Mucosa of descending colon (tissue), 3 donors: ENCODE data around the gene PTCD2. TPM values are rescaled to one million over a fixed set of nuclear protein-coding genes. Genes with fewer than 3 reads are reported as not detected.

ENCODE experiments used
- ATAC-seq: fragments of 200-7000 bp; cut with Tn5 transposase; one replicate; pipeline ENCODE4 v1.9.1; 2020; ENCODE audit warnings: mild to moderate bottlenecking, moderate library complexity
- DNase-seq, 3 donors: peaks; one replicate each; pipeline ENCODE4 v3.0.0-alpha.2; 2020
- H3K36me3 ChIP-seq: fragments of 200-600 bp; one replicate; pipeline ENCODE4 v1.8.0; 2021; ENCODE audit warnings: low read depth, mild to moderate bottlenecking
- H3K4me1 ChIP-seq: fragments of 200-600 bp; one replicate; pipeline ENCODE4 v1.8.0; 2021; ENCODE audit warnings: low read depth, mild to moderate bottlenecking
- H3K4me3 ChIP-seq: fragments of 200-600 bp; one replicate; pipeline ENCODE4 v1.8.0; 2021; ENCODE audit warnings: mild to moderate bottlenecking
- H3K9me3 ChIP-seq: fragments of 200-600 bp; one replicate; pipeline ENCODE4 v1.8.0; 2021; ENCODE audit warnings: mild to moderate bottlenecking
- intact Hi-C, 2 donors: fragments of 100-400 bp; cut with DNase I in 1 of 2; cut with micrococcal nuclease in 1 of 2; formaldehyde crosslinking; loops; one replicate each; pipeline versions ENCODE4 v1.11.0 to v1.11.1; 2022; cut with DNase I, micrococcal nuclease
- total RNA-seq, 3 donors: library from RNA; stranded (reverse); fragmentation: NEBNext Ultra II Directional in 2 of 3; extraction: Animal tissue kit (Norgen Biotek cat#: 25700) in 2 of 3; gene quantifications; one replicate each; pipeline versions ENCODE4 v1.2.1 to v1.2.4, GENCODE V29; 2021 to 2023
- TF ChIP-seq, protein P1 (sequence below): fragments of 200-600 bp; IDR thresholded peaks from one replicate; pipeline ENCODE4 v1.8.0; 2022; ENCODE audit warnings: antibody characterized with exemption, mild to moderate bottlenecking
- donor health status: DM: no; HTN: no; CAD: no; lungs with moderate emphysema.
- donor health status: DM: no; HTN: no; CAD: no.
- donor health status: DM: no; HTN: yes; CAD: no.

Gene PTCD2
- total RNA-seq, 3 donors from 2014 or later = 4.7 to 6.3 (median 5.2) TPM

DNA sequence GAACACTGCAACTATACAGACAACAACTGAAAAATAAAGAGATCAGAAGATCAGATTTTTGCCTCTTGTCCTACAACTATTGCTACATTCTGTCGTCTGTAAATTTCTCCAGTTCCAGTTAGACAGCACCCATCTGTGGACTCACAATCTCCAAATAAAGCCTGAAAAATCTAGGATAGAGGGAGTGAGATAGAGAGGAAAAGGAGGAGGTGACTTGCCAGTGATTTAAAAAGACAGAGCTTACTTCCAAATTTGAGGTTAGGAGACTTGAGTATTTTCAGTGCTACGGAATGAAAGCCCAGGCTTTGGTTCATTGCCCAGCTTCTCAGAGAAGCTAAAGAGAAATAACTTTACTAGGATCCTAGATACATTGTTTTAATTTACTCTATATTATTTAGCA is 63.6 kb downstream of the PTCD2 start:
- TF ChIP-seq, protein P1, sequence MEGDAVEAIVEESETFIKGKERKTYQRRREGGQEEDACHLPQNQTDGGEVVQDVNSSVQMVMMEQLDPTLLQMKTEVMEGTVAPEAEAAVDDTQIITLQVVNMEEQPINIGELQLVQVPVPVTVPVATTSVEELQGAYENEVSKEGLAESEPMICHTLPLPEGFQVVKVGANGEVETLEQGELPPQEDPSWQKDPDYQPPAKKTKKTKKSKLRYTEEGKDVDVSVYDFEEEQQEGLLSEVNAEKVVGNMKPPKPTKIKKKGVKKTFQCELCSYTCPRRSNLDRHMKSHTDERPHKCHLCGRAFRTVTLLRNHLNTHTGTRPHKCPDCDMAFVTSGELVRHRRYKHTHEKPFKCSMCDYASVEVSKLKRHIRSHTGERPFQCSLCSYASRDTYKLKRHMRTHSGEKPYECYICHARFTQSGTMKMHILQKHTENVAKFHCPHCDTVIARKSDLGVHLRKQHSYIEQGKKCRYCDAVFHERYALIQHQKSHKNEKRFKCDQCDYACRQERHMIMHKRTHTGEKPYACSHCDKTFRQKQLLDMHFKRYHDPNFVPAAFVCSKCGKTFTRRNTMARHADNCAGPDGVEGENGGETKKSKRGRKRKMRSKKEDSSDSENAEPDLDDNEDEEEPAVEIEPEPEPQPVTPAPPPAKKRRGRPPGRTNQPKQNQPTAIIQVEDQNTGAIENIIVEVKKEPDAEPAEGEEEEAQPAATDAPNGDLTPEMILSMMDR = no peak
- Histone ChIP-seq H3K36me3 (no peaks in the 10 kb centered on the region), H3K4me1 (no peaks in the 10 kb centered on the region), H3K9me3 (no peaks in the 10 kb centered on the region), H3K4me3 (no peak overlapping the region)
- intact Hi-C loops = no loop called here
- ATAC-seq = no peak
- no peak for DNase-seq

DNA sequence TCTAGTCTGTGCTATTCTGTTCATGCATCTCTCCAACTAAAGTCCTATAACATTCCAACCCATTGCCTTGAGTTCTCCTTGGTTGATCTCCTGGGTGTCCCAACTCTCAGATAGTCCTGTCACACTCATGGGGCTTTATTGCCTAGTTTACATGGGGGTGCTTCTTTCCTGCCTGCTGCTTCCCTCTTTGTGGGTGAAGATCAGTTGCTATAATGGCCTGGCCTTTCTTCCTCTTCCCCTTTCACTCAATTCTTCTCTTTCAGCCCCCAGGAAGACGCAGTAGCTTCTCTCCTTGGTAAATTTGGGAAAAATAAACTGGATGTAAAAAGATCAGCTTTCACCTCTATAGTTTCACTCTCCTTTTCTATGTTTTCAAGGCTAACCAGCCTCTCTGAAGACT is 66.5 kb downstream of the PTCD2 start:
- ATAC-seq (no peak), DNase-seq (no peak)
- TF ChIP-seq, protein P1 = no peak
- H3K4me3 ChIP-seq = no peak overlapping the region
- no peaks in the 10 kb centered on the region for H3K4me1 ChIP-seq
- no peaks in the 10 kb centered on the region for H3K9me3 ChIP-seq
- intact Hi-C loops = no loop called here
- no peaks in the 10 kb centered on the region for H3K36me3 ChIP-seq

DNA sequence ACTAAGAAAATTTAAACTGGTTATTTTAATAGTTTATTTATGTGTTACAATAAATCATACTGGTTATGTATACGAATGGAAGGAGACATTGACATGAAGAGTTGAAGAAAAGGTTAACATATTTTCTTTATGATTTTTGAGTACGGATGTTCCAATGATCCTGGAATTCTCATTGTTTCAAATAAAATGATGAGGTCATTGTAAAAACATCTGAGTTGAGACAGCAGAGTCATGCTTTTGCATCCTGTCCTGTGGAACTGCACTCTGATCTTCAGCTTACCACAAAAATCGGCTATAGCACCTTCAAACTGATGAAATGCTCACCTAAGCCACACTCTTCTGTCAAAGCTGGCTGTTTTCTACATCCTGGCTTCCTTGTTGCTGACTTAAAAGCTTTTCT is 67.8 kb downstream of the PTCD2 start:
- TF ChIP-seq, protein P1 = no peak
- Histone ChIP-seq H3K36me3 (no peaks in the 10 kb centered on the region), H3K4me1 (no peaks in the 10 kb centered on the region), H3K9me3 (no peaks in the 10 kb centered on the region), H3K4me3 (no peak overlapping the region)
- ATAC-seq = no peak
- no peak for DNase-seq
- intact Hi-C loops = no loop called here

DNA sequence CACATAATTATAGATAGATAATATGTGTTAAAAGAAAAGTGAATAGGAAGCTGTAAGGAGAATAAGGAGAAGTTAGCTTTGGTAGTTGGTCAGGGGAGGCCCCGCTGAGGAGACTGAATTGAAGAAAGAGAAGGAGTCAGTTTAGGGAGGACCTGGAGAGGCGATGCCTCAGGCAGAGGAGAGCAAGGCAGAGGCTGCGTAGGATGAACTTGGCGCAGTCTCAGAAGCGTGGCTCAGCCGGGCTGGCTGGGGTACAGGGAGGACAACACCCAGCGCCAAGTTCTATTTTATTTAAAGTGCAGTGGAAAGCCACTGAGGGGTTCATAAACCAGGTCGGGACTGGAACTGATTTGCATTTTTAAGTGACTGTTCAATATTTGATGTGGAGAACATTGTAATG is 68.5 kb downstream of the PTCD2 start:
- intact Hi-C loops = no loop called here
- Histone ChIP-seq H3K4me3 (no peak overlapping the region), H3K9me3 (no peaks in the 10 kb centered on the region), H3K4me1 (no peaks in the 10 kb centered on the region), H3K36me3 (no peaks in the 10 kb centered on the region)
- DNase-seq (no peak), ATAC-seq (no peak)
- TF ChIP-seq, protein P1 = no peak

DNA sequence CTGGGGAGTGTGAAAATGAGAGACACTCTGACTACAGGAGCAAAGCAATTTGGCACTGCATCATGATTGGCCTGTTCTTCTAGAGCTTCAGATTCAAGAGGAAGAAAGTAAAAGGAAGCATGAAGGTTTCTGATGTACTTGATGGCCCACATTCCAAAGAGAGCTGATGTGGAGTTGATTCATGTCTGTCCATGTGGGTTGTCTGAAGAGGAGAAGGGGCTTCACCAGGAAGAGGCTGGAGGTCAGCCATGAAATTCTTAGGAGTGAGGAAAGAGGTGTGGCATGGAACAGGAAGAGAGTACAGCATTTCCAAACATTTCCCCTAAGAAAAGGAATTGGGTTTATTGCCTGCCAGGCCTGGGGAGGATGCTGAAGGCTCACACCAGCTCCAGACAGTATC is 70.7 kb downstream of the PTCD2 start:
- no peak for DNase-seq
- H3K9me3 ChIP-seq = no peaks in the 10 kb centered on the region
- no peaks in the 10 kb centered on the region for H3K4me1 ChIP-seq
- TF ChIP-seq, protein P1 = no peak
- H3K4me3 ChIP-seq = no peak overlapping the region
- H3K36me3 ChIP-seq = no peaks in the 10 kb centered on the region
- ATAC-seq = no peak
- intact Hi-C loops = no loop called here

DNA sequence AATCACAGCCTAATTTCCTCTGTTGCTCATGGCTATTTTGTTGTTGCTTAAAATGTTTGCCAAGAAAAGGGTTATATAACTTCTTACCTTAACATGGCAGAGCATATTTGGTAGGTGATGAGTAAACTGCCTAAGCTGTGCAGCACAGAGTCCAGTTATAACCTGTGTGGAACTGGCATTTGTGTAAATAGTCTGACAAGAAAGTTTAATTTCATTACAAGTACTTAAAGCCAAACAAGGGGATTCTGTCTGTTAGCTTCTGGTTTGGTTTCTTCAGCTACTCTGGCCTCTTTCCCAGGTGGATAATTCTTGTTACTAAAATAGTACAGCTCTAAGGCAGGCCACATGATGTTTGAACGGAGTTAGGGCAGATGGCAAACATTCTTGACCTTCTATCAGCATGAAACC is 72.2 kb downstream of the PTCD2 start:
- H3K4me3 ChIP-seq = no peak overlapping the region
- H3K9me3 ChIP-seq = no peaks in the 10 kb centered on the region
- H3K4me1 ChIP-seq = no peaks in the 10 kb centered on the region
- intact Hi-C loops = no loop called here
- TF ChIP-seq, protein P1 = no peak
- ATAC-seq (no peak), DNase-seq (no peak)
- no peaks in the 10 kb centered on the region for H3K36me3 ChIP-seq
